H9 (cell line): Measurements from ENCODE around the gene ZFYVE28. TPM values are rescaled to one million over a fixed set of nuclear protein-coding genes. Genes with fewer than 3 reads are reported as not detected.

ENCODE experiments used
- DNase-seq: peaks from one replicate; pipeline ENCODE4 v3.0.0-alpha.2; 2017
- H2AFZ ChIP-seq: one replicate; pipeline ENCODE4 v1.6.1; 2013; ENCODE audit warnings: mild to moderate bottlenecking, low read length, control low read depth, moderate library complexity
- H2AK5ac ChIP-seq: 2 replicates; pipeline ENCODE4 v1.6.1; 2013; ENCODE audit warnings: low read length, control low read depth, mixed read lengths; ENCODE audit not compliant: insufficient read length
- H2BK120ac ChIP-seq: one replicate; pipeline ENCODE4 v1.6.1; 2013; ENCODE audit warnings: low read depth, mild to moderate bottlenecking, low read length, control low read depth, inconsistent platforms; ENCODE audit not compliant: poor library complexity, severe bottlenecking
- H2BK12ac ChIP-seq: 2 replicates; pipeline ENCODE4 v1.6.1; 2013; ENCODE audit warnings: low read length, control low read depth, mixed read lengths, low read depth; ENCODE audit not compliant: insufficient read length
- H2BK15ac ChIP-seq: 2 replicates; pipeline ENCODE4 v1.6.1; 2013; ENCODE audit warnings: low read depth, low read length, control low read depth
- H2BK20ac ChIP-seq: one replicate; pipeline ENCODE4 v1.6.1; 2013; ENCODE audit warnings: low read depth, mild to moderate bottlenecking, low read length, control low read depth, inconsistent platforms; ENCODE audit not compliant: poor library complexity, severe bottlenecking
- H2BK5ac ChIP-seq: 2 replicates; pipeline ENCODE4 v1.6.1; 2013; ENCODE audit warnings: low read length, control low read depth, mixed read lengths; ENCODE audit not compliant: insufficient read length
- H3K14ac ChIP-seq: 2 replicates; pipeline ENCODE4 v1.6.1; 2013; ENCODE audit warnings: low read length, control low read depth; ENCODE audit not compliant: insufficient read depth
- H3K18ac ChIP-seq: 2 replicates; pipeline ENCODE4 v1.6.1; 2013; ENCODE audit warnings: low read depth, mild to moderate bottlenecking, mixed read lengths, low read length, control low read depth; ENCODE audit not compliant: insufficient read length
- H3K23ac ChIP-seq: 2 replicates; pipeline ENCODE4 v1.6.1; 2013; ENCODE audit warnings: low read length, control low read depth, mixed read lengths, low read depth; ENCODE audit not compliant: insufficient read length
- H3K23me2 ChIP-seq: 2 replicates; pipeline ENCODE4 v1.6.1; 2013; ENCODE audit warnings: low read depth, mild to moderate bottlenecking, mixed read lengths, low read length, control low read depth; ENCODE audit not compliant: insufficient read length, poor library complexity, severe bottlenecking
- H3K27ac ChIP-seq: 2 replicates; pipeline ENCODE4 v1.5.1; 2013; ENCODE audit warnings: low read length, control low read depth, mixed read lengths, low read depth; ENCODE audit not compliant: insufficient read length
- H3K27me3 ChIP-seq: 2 replicates; pipeline ENCODE4 v1.6.1; 2013; ENCODE audit warnings: low read length, control low read depth, inconsistent platforms; ENCODE audit not compliant: insufficient read depth
- H3K4ac ChIP-seq: 2 replicates; pipeline ENCODE4 v1.6.1; 2013; ENCODE audit warnings: low read depth, mild to moderate bottlenecking, control low read depth, inconsistent platforms, low read length, moderate library complexity
- H3K4me1 ChIP-seq: 2 replicates; pipeline ENCODE4 v1.6.1; 2013; ENCODE audit warnings: low read length, control low read depth, inconsistent platforms; ENCODE audit not compliant: insufficient read depth
- H3K4me2 ChIP-seq: 2 replicates; pipeline ENCODE4 v1.6.1; 2013; ENCODE audit warnings: low read length, control low read depth, mixed read lengths; ENCODE audit not compliant: insufficient read length, insufficient read depth
- H3K56ac ChIP-seq: 2 replicates; pipeline ENCODE4 v1.6.1; 2013; ENCODE audit warnings: low read depth, mild to moderate bottlenecking, mixed read lengths, low read length, control low read depth; ENCODE audit not compliant: insufficient read length
- H3K79me1 ChIP-seq: 2 replicates; pipeline ENCODE4 v1.6.1; 2013; ENCODE audit warnings: low read depth, mild to moderate bottlenecking, moderate library complexity, low read length, control low read depth, inconsistent platforms; ENCODE audit not compliant: insufficient read depth, poor library complexity, severe bottlenecking
- H3K79me2 ChIP-seq: 2 replicates; pipeline ENCODE4 v1.6.1; 2013; ENCODE audit warnings: low read length, control low read depth, inconsistent platforms; ENCODE audit not compliant: insufficient read depth
- H3K9ac ChIP-seq: 2 replicates; pipeline ENCODE4 v1.6.1; 2013; ENCODE audit warnings: low read length, control low read depth, mixed read lengths; ENCODE audit not compliant: insufficient read length; ENCODE audit errors: extremely low read depth
- H3K9me3 ChIP-seq: one replicate; pipeline ENCODE4 v1.6.1; 2013; ENCODE audit warnings: low read depth, low read length, inconsistent platforms; ENCODE audit not compliant: control insufficient read depth
- H3T11ph ChIP-seq: one replicate; pipeline ENCODE4 v1.6.1; 2013; ENCODE audit warnings: mild to moderate bottlenecking, low read length, control low read depth, inconsistent platforms
- H4K20me1 ChIP-seq: one replicate; pipeline ENCODE4 v1.6.1; 2013; ENCODE audit not compliant: control insufficient read depth, insufficient read length, insufficient read depth
- H4K5ac ChIP-seq: 2 replicates; pipeline ENCODE4 v1.6.1; 2013; ENCODE audit warnings: low read depth, mild to moderate bottlenecking, mixed read lengths, low read length, control low read depth; ENCODE audit not compliant: insufficient read length
- H4K8ac ChIP-seq: replicated peaks from 2 replicates; pipeline ENCODE4 v1.6.1; 2013; ENCODE audit warnings: low read length, control low read depth, mixed read lengths, low read depth; ENCODE audit not compliant: insufficient read length
- H4K91ac ChIP-seq: 2 replicates; pipeline ENCODE4 v1.6.1; 2013; ENCODE audit warnings: low read depth, mild to moderate bottlenecking, moderate library complexity, mixed read lengths, low read length, control low read depth; ENCODE audit not compliant: insufficient read length
- H3K27ac Mint-ChIP-seq, 3 experiments: 2 replicates in 2 of 3; 3 replicates in 1 of 3; pipeline ENCODE4 v1.8.0; 2020 to 2021; ENCODE audit warnings: mixed read lengths in 3 of 3, mild to moderate bottlenecking in 1 of 3, moderate library complexity in 1 of 3
- H3K27me3 Mint-ChIP-seq: 2 replicates; pipeline ENCODE4 v1.8.0; 2021; ENCODE audit warnings: low read depth, mild to moderate bottlenecking, moderate library complexity, mixed read lengths
- H3K36me3 Mint-ChIP-seq, 3 experiments: 2 replicates in 2 of 3; 3 replicates in 1 of 3; pipeline ENCODE4 v1.8.0; 2020 to 2021; ENCODE audit warnings: low read depth in 3 of 3, mixed read lengths in 3 of 3; ENCODE audit not compliant: insufficient read depth in 1 of 3
- H3K4me1 Mint-ChIP-seq, 2 experiments: 2 replicates each; pipeline ENCODE4 v1.8.0; 2020; ENCODE audit warnings: mixed read lengths in 2 of 2
- H3K4me3 Mint-ChIP-seq, 2 experiments: 2 replicates in 1 of 2; 3 replicates in 1 of 2; pipeline ENCODE4 v1.8.0; 2020 to 2021; ENCODE audit warnings: mild to moderate bottlenecking in 2 of 2, mixed read lengths in 2 of 2, moderate library complexity in 1 of 2
- H3K9me3 Mint-ChIP-seq, 2 experiments: 2 replicates in 1 of 2; 3 replicates in 1 of 2; pipeline ENCODE4 v1.8.0; 2020; ENCODE audit warnings: mild to moderate bottlenecking in 2 of 2, mixed read lengths in 2 of 2, moderate library complexity in 1 of 2
- WGBS: extraction: QIAGEN DNeasy Blood & Tissue Kit; methylation state at CpG from one replicate; pipeline ENCODE4 v1.1.7; 2013; ENCODE audit warnings: missing lambda C conversion rate, low lambda C conversion rate, mixed read lengths; ENCODE audit not compliant: insufficient read length; ENCODE audit errors: extremely low coverage; 5-methylcytosine and 5-hydroxymethylcytosine counted together
- total RNA-seq: library from RNA; stranded (reverse); gene quantifications from 2 replicates; pipeline ENCODE4 v1.2.1, GENCODE V29; 2021
- TF ChIP-seq, protein P1 (sequence below): fragments of 200-600 bp; sonication (generic); conservative IDR thresholded peaks from 3 replicates; pipeline ENCODE4 v1.8.0; 2021; ENCODE audit warnings: antibody characterized with exemption, mild to moderate bottlenecking

ZFYVE28 gene
- total RNA-seq, 1 experiment from 2014 or later = 0.98 TPM

DNA sequence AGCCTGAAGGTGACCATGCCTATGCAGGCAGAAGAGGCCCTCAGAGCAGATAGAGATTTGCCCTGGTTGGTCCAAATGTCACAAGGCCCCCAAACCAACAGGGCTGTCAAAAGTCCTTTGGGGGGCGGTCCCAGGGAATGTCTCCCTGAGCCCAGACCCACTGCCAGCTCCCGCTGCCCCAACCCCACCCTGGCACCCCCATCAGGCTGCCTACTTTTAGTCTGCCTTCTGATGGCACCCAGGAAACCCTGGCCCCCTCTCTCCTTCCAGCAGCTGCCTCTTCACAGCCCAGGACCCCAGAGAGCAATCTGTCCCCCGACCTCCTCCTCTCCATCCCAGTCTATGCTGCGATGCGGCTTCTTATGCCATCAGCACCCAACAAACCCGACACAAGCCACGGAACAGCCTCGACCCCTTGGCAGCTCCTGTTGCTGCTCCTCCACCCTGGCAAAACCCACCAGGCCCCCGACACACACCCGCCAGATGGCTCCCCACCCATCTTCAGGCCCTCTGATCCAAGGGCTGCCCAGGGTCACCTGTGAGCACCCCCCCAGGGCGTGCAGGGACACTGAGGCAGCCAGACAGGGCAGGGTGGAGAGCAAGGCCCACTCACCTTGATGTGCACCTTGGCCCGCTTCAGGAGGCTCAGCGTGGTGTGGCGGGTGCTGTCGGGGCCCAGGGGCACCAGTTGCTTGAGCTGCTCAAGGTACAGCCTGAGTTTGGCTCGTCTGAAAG is 166.5 kb downstream of the ZFYVE28 start:
- Histone ChIP-seq H2AFZ (no peak overlapping the region), H2BK120ac (no peak overlapping the region), H2BK12ac (no peak overlapping the region), H3K56ac (no peak overlapping the region), H2BK15ac (no peak overlapping the region), H3K18ac (no peak overlapping the region), H4K5ac (no peak overlapping the region), H3K27ac (no peak overlapping the region), H3K9me3 (no peaks in the 10 kb centered on the region), H4K20me1 (no peaks in the 10 kb centered on the region), H4K91ac (no peak overlapping the region), H3K23me2 (no peaks in the 10 kb centered on the region), H3K4me1 (no peaks in the 10 kb centered on the region), H3K79me1 (no peaks in the 10 kb centered on the region), H3K79me2 (no peaks in the 10 kb centered on the region), H3T11ph (no peak overlapping the region), H3K4ac (no peak overlapping the region), H2AK5ac (no peak overlapping the region), H3K9ac (no peak overlapping the region), H3K4me2 (no peak overlapping the region), H2BK20ac (no peak overlapping the region), H2BK5ac (no peak overlapping the region), H3K23ac (no peak overlapping the region), H4K8ac (no peak overlapping the region), H3K14ac (no peak overlapping the region), H3K27me3 (no peaks in the 10 kb centered on the region)
- Mint-ChIP-seq H3K27ac (peak overlapping the region in 1 of 3 experiments; percentile 30; a peak in 2 of 7 replicates), H3K36me3 (peaks cover 5 to 18% (median 12%) of the 10 kb centered on the region in 3 experiments; a peak in 5 of 7 replicates), H3K27me3 (no peaks in the 10 kb centered on the region), H3K4me1 (no peaks in the 10 kb centered on the region), H3K4me3 (no peak overlapping the region; a peak in 2 of 5 replicates), H3K9me3 (no peaks in the 10 kb centered on the region)
- DNase-seq = no peak
- TF ChIP-seq, protein P1, sequence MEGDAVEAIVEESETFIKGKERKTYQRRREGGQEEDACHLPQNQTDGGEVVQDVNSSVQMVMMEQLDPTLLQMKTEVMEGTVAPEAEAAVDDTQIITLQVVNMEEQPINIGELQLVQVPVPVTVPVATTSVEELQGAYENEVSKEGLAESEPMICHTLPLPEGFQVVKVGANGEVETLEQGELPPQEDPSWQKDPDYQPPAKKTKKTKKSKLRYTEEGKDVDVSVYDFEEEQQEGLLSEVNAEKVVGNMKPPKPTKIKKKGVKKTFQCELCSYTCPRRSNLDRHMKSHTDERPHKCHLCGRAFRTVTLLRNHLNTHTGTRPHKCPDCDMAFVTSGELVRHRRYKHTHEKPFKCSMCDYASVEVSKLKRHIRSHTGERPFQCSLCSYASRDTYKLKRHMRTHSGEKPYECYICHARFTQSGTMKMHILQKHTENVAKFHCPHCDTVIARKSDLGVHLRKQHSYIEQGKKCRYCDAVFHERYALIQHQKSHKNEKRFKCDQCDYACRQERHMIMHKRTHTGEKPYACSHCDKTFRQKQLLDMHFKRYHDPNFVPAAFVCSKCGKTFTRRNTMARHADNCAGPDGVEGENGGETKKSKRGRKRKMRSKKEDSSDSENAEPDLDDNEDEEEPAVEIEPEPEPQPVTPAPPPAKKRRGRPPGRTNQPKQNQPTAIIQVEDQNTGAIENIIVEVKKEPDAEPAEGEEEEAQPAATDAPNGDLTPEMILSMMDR = no peak
- WGBS = no CpG with 5 or more reads among the region's 16 CpGs
